Smooth muscle cell (in vitro differentiated cells): ENCODE measurements around the gene PDE6C. TPM values are rescaled to one million over a fixed set of nuclear protein-coding genes. Genes with fewer than 3 reads are reported as not detected.

Source experiments
- DNase-seq: peaks from one replicate; lab custom pipeline; 2025; ENCODE audit not compliant: unreplicated experiment; lab: John Stamatoyannopoulos, UW
- H2AFZ ChIP-seq: fragments of 200-600 bp; sonication (generic); 2 replicates; pipeline ENCODE4 v1.6.0; 2016; ENCODE audit warnings: antibody characterized with exemption, low read depth, mild to moderate bottlenecking
- H3F3A ChIP-seq: fragments of 200-600 bp; sonication (generic); 2 replicates; pipeline ENCODE4 v1.6.0; 2017; ENCODE audit warnings: antibody characterized with exemption, low read depth
- H3K27ac ChIP-seq: fragments of 200-600 bp; sonication (generic); 2 replicates; pipeline ENCODE4 v1.5.1; 2016; ENCODE audit warnings: low read depth, mild to moderate bottlenecking
- H3K27me3 ChIP-seq: fragments of 200-600 bp; sonication (generic); 2 replicates; pipeline ENCODE4 v1.6.1; 2016; ENCODE audit warnings: low read depth, mild to moderate bottlenecking
- H3K36me3 ChIP-seq: fragments of 200-600 bp; sonication (generic); 2 replicates; pipeline ENCODE4 v1.5.1; 2016; ENCODE audit warnings: low read depth
- H3K4me1 ChIP-seq: fragments of 200-600 bp; sonication (generic); 2 replicates; pipeline ENCODE4 v1.5.1; 2016; ENCODE audit warnings: low read depth
- H3K4me2 ChIP-seq: fragments of 200-600 bp; sonication (generic); 2 replicates; pipeline ENCODE4 v1.6.0; 2016; ENCODE audit warnings: mild to moderate bottlenecking
- H3K4me3 ChIP-seq: fragments of 200-600 bp; sonication (generic); 2 replicates; pipeline ENCODE4 v1.5.1; 2016; ENCODE audit warnings: mild to moderate bottlenecking
- H3K79me2 ChIP-seq: fragments of 200-600 bp; sonication (generic); 2 replicates; pipeline ENCODE4 v1.6.0; 2016; ENCODE audit warnings: low read depth, mild to moderate bottlenecking
- H3K9ac ChIP-seq: fragments of 200-600 bp; sonication (generic); 2 replicates; pipeline ENCODE4 v1.6.0; 2016; ENCODE audit warnings: low read depth
- H3K9me3 ChIP-seq: fragments of 200-600 bp; sonication (generic); replicated peaks from 2 replicates; pipeline ENCODE4 v1.5.1; 2016; ENCODE audit warnings: low read depth
- H4K20me1 ChIP-seq: fragments of 200-600 bp; sonication (generic); 2 replicates; pipeline ENCODE4 v1.6.0; 2016; ENCODE audit warnings: low read depth
- CTCF ChIP-seq: fragments of 200-600 bp; sonication (generic); IDR thresholded peaks from 2 replicates; pipeline ENCODE4 v1.5.1; 2017; ENCODE audit warnings: borderline replicate concordance, mild to moderate bottlenecking, antibody characterized with exemption; ENCODE audit not compliant: insufficient read depth, poor library complexity, severe bottlenecking
- WGBS: methylation state at CpG from one replicate; pipeline ENCODE4 v1.1.7; 2016; ENCODE audit warnings: low lambda C conversion rate; 5-methylcytosine and 5-hydroxymethylcytosine counted together
- polyA plus RNA-seq: library from polyadenylated mRNA; unstranded; fragments of >200 nt; fragmentation: Nextera tagmentation; extraction: Ambion mirVana; gene quantifications from 2 replicates; pipeline ENCODE4 v1.2.1, GENCODE V29; 2016
- total RNA-seq: library from RNA; depleted of rRNA; stranded (reverse); fragments of >200 nt; gene quantifications from 2 replicates; pipeline ENCODE4 v1.2.3, GENCODE V29; 2014

Gene PDE6C
- total and polyA plus RNA-seq, 2 experiments from 2014 or later, result not detected

- WGBS, result 95% methylated on average over 9 of the region's 9 CpGs
- DNase-seq, result no peak
- no peak overlapping the region for H3K9ac ChIP-seq
- H3K4me3 ChIP-seq, result no peak overlapping the region
- no peak overlapping the region for H3K4me2 ChIP-seq
- no peaks in the 10 kb centered on the region for H3K36me3 ChIP-seq
- no peaks in the 10 kb centered on the region for H3K27me3 ChIP-seq
- no peak overlapping the region for H2AFZ ChIP-seq
- H3K27ac ChIP-seq, result no peak overlapping the region
- H3F3A ChIP-seq, result no peaks in the 10 kb centered on the region
- TF ChIP-seq CTCF, result no peak
- no peaks in the 10 kb centered on the region for H4K20me1 ChIP-seq
- no peaks in the 10 kb centered on the region for H3K79me2 ChIP-seq
- no peaks in the 10 kb centered on the region for H3K9me3 ChIP-seq
- H3K4me1 ChIP-seq, result no peaks in the 10 kb centered on the region
Observed at GRCh38 chr10:93615576-93616235, 3.4 kb downstream of the PDE6C start.

GRCh38 chr10:93620925-93621324 is 8.6 kb downstream of the PDE6C start:
- Histone ChIP-seq H3K4me2 (no peak overlapping the region), H3K79me2 (no peaks in the 10 kb centered on the region), H3K27ac (no peak overlapping the region), H3F3A (no peaks in the 10 kb centered on the region), H2AFZ (no peak overlapping the region), H3K4me1 (no peaks in the 10 kb centered on the region), H3K4me3 (no peak overlapping the region), H3K36me3 (no peaks in the 10 kb centered on the region), H4K20me1 (no peaks in the 10 kb centered on the region), H3K27me3 (peaks cover 16% of the 10 kb centered on the region), H3K9ac (no peak overlapping the region), H3K9me3 (no peaks in the 10 kb centered on the region)
- WGBS, result 86% methylated on average over 7 of the region's 7 CpGs
- no peak for DNase-seq
- TF ChIP-seq CTCF, result no peak

- Histone ChIP-seq H3K79me2 (no peaks in the 10 kb centered on the region), H2AFZ (no peak overlapping the region), H3K4me1 (no peaks in the 10 kb centered on the region), H3K4me3 (no peak overlapping the region), H3K4me2 (no peak overlapping the region), H3F3A (no peaks in the 10 kb centered on the region), H3K27ac (no peak overlapping the region), H3K27me3 (peaks cover 16% of the 10 kb centered on the region), H3K9me3 (no peaks in the 10 kb centered on the region), H3K36me3 (no peaks in the 10 kb centered on the region), H4K20me1 (no peaks in the 10 kb centered on the region), H3K9ac (no peak overlapping the region)
- no peak for TF ChIP-seq CTCF
- no peak for DNase-seq
- 85% methylated on average over 1 of the region's 1 CpG for WGBS
Observed at GRCh38 chr10:93622942-93623341, 10.6 kb downstream of the PDE6C start.

- no peak overlapping the region for H2AFZ ChIP-seq
- no peaks in the 10 kb centered on the region for H3K9me3 ChIP-seq
- H3K4me3 ChIP-seq, result no peak overlapping the region
- TF ChIP-seq CTCF, result no peak
- DNase-seq, result no peak
- no peaks in the 10 kb centered on the region for H3K79me2 ChIP-seq
- H3K27me3 ChIP-seq, result no peaks in the 10 kb centered on the region
- WGBS, result 92% methylated on average over 4 of the region's 4 CpGs
- H3K4me1 ChIP-seq, result no peaks in the 10 kb centered on the region
- H3K9ac ChIP-seq, result no peak overlapping the region
- no peaks in the 10 kb centered on the region for H4K20me1 ChIP-seq
- H3F3A ChIP-seq, result no peaks in the 10 kb centered on the region
- no peak overlapping the region for H3K4me2 ChIP-seq
- no peaks in the 10 kb centered on the region for H3K36me3 ChIP-seq
- H3K27ac ChIP-seq, result no peak overlapping the region
Observed at GRCh38 chr10:93628858-93629257, 16.5 kb downstream of the PDE6C start.
